K562 (cell line): ENCODE measurements around the gene ZC3H18. TPM values are rescaled to one million over a fixed set of nuclear protein-coding genes. Genes with fewer than 3 reads are reported as not detected.

ENCODE experiments used
- ARID3B ChIP-seq: fragments of 250-450 bp; sonication (Bioruptor Pico); IDR thresholded peaks from 2 replicates; pipeline ENCODE4 v1.4.0; 2020; ENCODE audit warnings: borderline replicate concordance
- ATF3 ChIP-seq, 2 experiments: fragments of 450-650 bp in 1 of 2; sonication (generic) in 1 of 2; formaldehyde crosslinking in 1 of 2; IDR thresholded peaks in 1 of 2; conservative IDR thresholded peaks in 1 of 2; 2 replicates each; pipeline versions ENCODE4 v1.6.1 to v1.8.1; 2016 to 2023; ENCODE audit warnings: mild to moderate bottlenecking in 2 of 2, moderate library complexity in 2 of 2, inconsistent platforms in 1 of 2, missing genetic modification reagents in 1 of 2
- CBFB ChIP-seq: sonication (generic); formaldehyde crosslinking; IDR thresholded peaks from 2 replicates; pipeline ENCODE4 v1.4.0; 2020; ENCODE audit warnings: mild to moderate bottlenecking, missing genetic modification reagents
- GTF2F1 ChIP-seq: IDR thresholded peaks from 2 replicates; pipeline ENCODE4 v1.6.1; 2011; ENCODE audit warnings: low read depth, low read length, improper control_type of control experiment
- HDAC1 ChIP-seq, 2 experiments: fragments of 450-650 bp; IDR thresholded peaks; 2 replicates each; pipeline ENCODE4 v1.6.1; 2016 to 2017; ENCODE audit warnings: inconsistent platforms in 1 of 2, mild to moderate bottlenecking in 1 of 2, moderate library complexity in 1 of 2
- IRF1 ChIP-seq: sonication (generic); formaldehyde crosslinking; IDR thresholded peaks from 2 replicates; pipeline ENCODE4 v1.8.0; 2022; ENCODE audit warnings: missing genetic modification reagents, mild to moderate bottlenecking, borderline replicate concordance
- KHSRP ChIP-seq: fragments of 450-650 bp; IDR thresholded peaks from 2 replicates; pipeline ENCODE4 v1.6.1; 2017
- KLF1 ChIP-seq: fragments of 450-650 bp; IDR thresholded peaks from 2 replicates; pipeline ENCODE4 v1.6.1; 2016; ENCODE audit warnings: missing genetic modification characterization, missing compliant biosample characterization
- L3MBTL2 ChIP-seq: fragments of 450-650 bp; IDR thresholded peaks from 2 replicates; pipeline ENCODE4 v1.6.1; 2016; ENCODE audit warnings: mild to moderate bottlenecking, moderate library complexity
- POLR3A ChIP-seq: IDR thresholded peaks from 2 replicates; pipeline ENCODE4 v1.6.1; 2011; ENCODE audit warnings: borderline replicate concordance, mild to moderate bottlenecking, moderate library complexity; ENCODE audit not compliant: insufficient read length, insufficient read depth; ENCODE audit errors: extremely low read depth
- PPARD ChIP-seq: fragments of 250-450 bp; sonication (Bioruptor Pico); IDR thresholded peaks from 2 replicates; pipeline ENCODE4 v1.8.0; 2022; ENCODE audit warnings: inconsistent platforms, mild to moderate bottlenecking, moderate library complexity
- SLC30A9 ChIP-seq: fragments of 250-450 bp; sonication (Bioruptor Pico); IDR thresholded peaks from 2 replicates; pipeline ENCODE4 v1.8.0; 2022; ENCODE audit warnings: mild to moderate bottlenecking, moderate library complexity
- SNIP1 ChIP-seq: fragments of 450-650 bp; IDR thresholded peaks from 2 replicates; pipeline ENCODE4 v1.7.1; 2017; ENCODE audit warnings: low read depth, mild to moderate bottlenecking
- ZBTB2 ChIP-seq: fragments of 450-650 bp; IDR thresholded peaks from 2 replicates; pipeline ENCODE4 v1.6.1; 2016; ENCODE audit warnings: antibody characterized with exemption
- ZFP91 ChIP-seq: sonication (generic); formaldehyde crosslinking; IDR thresholded peaks from 2 replicates; pipeline ENCODE4 v1.8.0; 2022; ENCODE audit warnings: mild to moderate bottlenecking, missing genetic modification reagents
- ZNF23 ChIP-seq: fragments of 250-450 bp; sonication (Bioruptor Pico); IDR thresholded peaks from 2 replicates; pipeline ENCODE4 v1.4.0; 2020; ENCODE audit warnings: mild to moderate bottlenecking
- ZNF436 ChIP-seq: fragments of 250-450, 450-650 bp; sonication (Bioruptor Pico); formaldehyde crosslinking; IDR thresholded peaks from 2 replicates; pipeline ENCODE4 v1.7.0; 2020; ENCODE audit warnings: mild to moderate bottlenecking
- polyA plus RNA-seq, 8 experiments: library from polyadenylated mRNA; depleted of rRNA in 4 of 8; stranded (reverse) in 5 of 8; unstranded in 3 of 8; fragments of >200 nt; fragmentation: Nextera tagmentation in 2 of 8; fragmentation: Illumina TruSeq in 1 of 8; extraction: Ambion mirVana in 2 of 8; extraction: Trizol in 1 of 8; gene quantifications; 2 replicates each; pipeline versions ENCODE4 v1.2.1 to v1.2.3, GENCODE V29; 2011 to 2014; ENCODE audit warnings: inconsistent platforms in 1 of 8, missing spikeins in 1 of 8
- total RNA-seq, 7 experiments: library from RNA; depleted of rRNA in 6 of 7; stranded (reverse); fragments of >200 nt in 6 of 7; fragmentation: Illumina TruSeq in 2 of 7; extraction: Trizol in 2 of 7; gene quantifications; 2 replicates each; pipeline versions ENCODE4 v1.2.1 to v1.2.3, GENCODE V29; 2011 to 2021; ENCODE audit warnings: low replicate concordance in 1 of 7
- TF ChIP-seq, protein P1 (sequence below): fragments of 250-450 bp; sonication (Bioruptor Pico); IDR thresholded peaks from 2 replicates; pipeline ENCODE4 v1.4.0; 2020; ENCODE audit warnings: mild to moderate bottlenecking
- TF ChIP-seq, protein P2 (sequence below), 2 experiments: fragments of 200-800 bp in 1 of 2; sonication (Bioruptor generic) in 1 of 2; sonication (generic) in 1 of 2; formaldehyde crosslinking in 1 of 2; IDR thresholded peaks in 1 of 2; conservative IDR thresholded peaks in 1 of 2; 2 replicates each; pipeline versions ENCODE4 v1.5.0 to v1.6.1; 2016 to 2020; ENCODE audit warnings: missing compliant biosample characterization in 1 of 2, missing genetic modification characterization in 1 of 2, missing genetic modification reagents in 1 of 2

ZC3H18 gene
- total and polyA plus RNA-seq, 9 of the 15 experiments (the other 6 are each of a cell fraction or from before 2014, with no cell fraction given) = 1.7 to 88.7 (median 26.9) TPM

DNA sequence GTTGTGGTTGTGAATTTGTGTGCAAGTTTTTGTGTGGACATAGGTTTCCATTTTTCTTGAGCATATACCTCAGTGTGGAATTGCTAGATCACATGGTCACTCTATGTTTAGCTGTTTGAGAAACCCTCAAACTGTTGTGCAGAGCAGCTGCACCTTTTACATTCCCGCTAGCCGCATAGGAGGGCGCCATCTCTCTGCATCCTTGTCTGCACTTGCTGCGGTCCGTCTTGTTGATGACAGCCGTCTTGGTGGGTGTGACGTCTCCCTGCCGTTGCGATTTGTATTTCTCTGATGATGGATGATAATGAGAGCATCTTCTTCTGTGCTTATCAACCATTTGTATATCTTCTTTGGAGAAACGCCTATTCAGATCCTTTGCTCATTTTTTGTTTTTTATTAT, 43.1 kb downstream of the ZC3H18 start (continued):
- TF ChIP-seq SNIP1 (no peak), HDAC1 (IDR thresholded peaks at IDR 0.05) (no peak), ZBTB2 (no peak), ZNF23 (CRISPR knock-in tag) (no peak), GTF2F1 (no peak), L3MBTL2 (no peak), PPARD (CRISPR knock-in tag) (no peak), IRF1 (no peak), POLR3A (no peak), ARID3B (CRISPR knock-in tag) (no peak), ZFP91 (CRISPR knock-in tag) (no peak), SLC30A9 (no peak), CBFB (CRISPR knock-in tag) (no peak), ZNF436 (CRISPR knock-in tag) (no peak), ATF3 (IDR thresholded peaks at IDR 0.05) (0 out of 2 replicates have a peak, but pooled peaks have one; percentile 30), ATF3 (CRISPR knock-in tag; conservative IDR thresholded peaks at IDR 0.05) (no peak), KHSRP (no peak), KLF1 (tag) (no peak)
- TF ChIP-seq, protein P1, sequence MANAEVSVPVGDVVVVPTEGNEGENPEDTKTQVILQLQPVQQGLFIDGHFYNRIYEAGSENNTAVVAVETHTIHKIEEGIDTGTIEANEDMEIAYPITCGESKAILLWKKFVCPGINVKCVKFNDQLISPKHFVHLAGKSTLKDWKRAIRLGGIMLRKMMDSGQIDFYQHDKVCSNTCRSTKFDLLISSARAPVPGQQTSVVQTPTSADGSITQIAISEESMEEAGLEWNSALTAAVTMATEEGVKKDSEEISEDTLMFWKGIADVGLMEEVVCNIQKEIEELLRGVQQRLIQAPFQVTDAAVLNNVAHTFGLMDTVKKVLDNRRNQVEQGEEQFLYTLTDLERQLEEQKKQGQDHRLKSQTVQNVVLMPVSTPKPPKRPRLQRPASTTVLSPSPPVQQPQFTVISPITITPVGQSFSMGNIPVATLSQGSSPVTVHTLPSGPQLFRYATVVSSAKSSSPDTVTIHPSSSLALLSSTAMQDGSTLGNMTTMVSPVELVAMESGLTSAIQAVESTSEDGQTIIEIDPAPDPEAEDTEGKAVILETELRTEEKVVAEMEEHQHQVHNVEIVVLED (CRISPR knock-in tag) = no peak
- TF ChIP-seq, protein P2, sequence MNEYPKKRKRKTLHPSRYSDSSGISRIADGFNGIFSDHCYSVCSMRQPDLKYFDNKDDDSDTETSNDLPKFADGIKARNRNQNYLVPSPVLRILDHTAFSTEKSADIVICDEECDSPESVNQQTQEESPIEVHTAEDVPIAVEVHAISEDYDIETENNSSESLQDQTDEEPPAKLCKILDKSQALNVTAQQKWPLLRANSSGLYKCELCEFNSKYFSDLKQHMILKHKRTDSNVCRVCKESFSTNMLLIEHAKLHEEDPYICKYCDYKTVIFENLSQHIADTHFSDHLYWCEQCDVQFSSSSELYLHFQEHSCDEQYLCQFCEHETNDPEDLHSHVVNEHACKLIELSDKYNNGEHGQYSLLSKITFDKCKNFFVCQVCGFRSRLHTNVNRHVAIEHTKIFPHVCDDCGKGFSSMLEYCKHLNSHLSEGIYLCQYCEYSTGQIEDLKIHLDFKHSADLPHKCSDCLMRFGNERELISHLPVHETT (CRISPR knock-in tag; conservative IDR thresholded peaks at IDR 0.05 in 1 of 2, IDR thresholded peaks at IDR 0.05 in 1 of 2) = no peak
